Common myeloid progenitor, CD34-positive (primary cell): ENCODE data around the gene GPR17.

Source experiments
- CTCF ChIA-PET: fragments of 350-600 bp; sonication (Branson Sonifier 250); formaldehyde crosslinking; loops from one replicate; lab custom pipeline; 2021; ENCODE audit warnings: antibody characterized with exemption; lab: Charles Lee
- POLR2A ChIA-PET: fragments of 350-600 bp; sonication (Branson Sonifier 250); formaldehyde crosslinking; loops from one replicate; lab custom pipeline; 2021; ENCODE audit warnings: antibody characterized with exemption; lab: Charles Lee
- DNase-seq, 3 donors: peaks; one replicate each; pipeline versions ENCODE4 v3.0.0 to v3.0.0-alpha.2; 2013
- H3K27ac ChIP-seq, 2 experiments: 1 replicate in 1 of 2; 2 replicates in 1 of 2; pipeline ENCODE4 v1.7.0; 2013; ENCODE audit warnings: inconsistent platforms in 2 of 2, low read length in 2 of 2, mild to moderate bottlenecking in 2 of 2, low read depth in 1 of 2, moderate library complexity in 1 of 2; ENCODE audit not compliant: severe bottlenecking in 2 of 2, insufficient read depth in 1 of 2, poor library complexity in 1 of 2
- H3K27me3 ChIP-seq, 5 experiments: replicated peaks in 2 of 5; 1 replicate in 3 of 5; 2 replicates in 2 of 5; pipeline versions ENCODE4 v1.6.1 to v1.7.0; 2013; ENCODE audit warnings: low read length in 4 of 5, mild to moderate bottlenecking in 2 of 5, moderate library complexity in 2 of 5, inconsistent platforms in 1 of 5; ENCODE audit not compliant: insufficient read depth in 5 of 5, control insufficient read depth in 4 of 5
- H3K36me3 ChIP-seq, 4 experiments: 1 replicate in 2 of 4; 2 replicates in 2 of 4; pipeline versions ENCODE4 v1.6.1 to v1.7.0; 2013; ENCODE audit warnings: low read length in 3 of 4, control low read depth in 1 of 4, mild to moderate bottlenecking in 1 of 4; ENCODE audit not compliant: control insufficient read depth in 4 of 4, insufficient read depth in 4 of 4
- H3K4me1 ChIP-seq, 4 experiments: 1 replicate in 3 of 4; 2 replicates in 1 of 4; pipeline versions ENCODE4 v1.6.1 to v1.7.1; 2013; ENCODE audit warnings: low read length in 3 of 4, mild to moderate bottlenecking in 3 of 4, control low read depth in 1 of 4, inconsistent platforms in 1 of 4, moderate library complexity in 1 of 4; ENCODE audit not compliant: control insufficient read depth in 4 of 4, insufficient read depth in 4 of 4; ENCODE audit errors: control extremely low read depth in 1 of 4
- H3K4me3 ChIP-seq, 7 experiments: 1 replicate in 4 of 7; 2 replicates in 3 of 7; pipeline versions ENCODE4 v1.5.1 to v1.7.0; 2013; ENCODE audit warnings: mild to moderate bottlenecking in 7 of 7, low read length in 6 of 7, moderate library complexity in 6 of 7, inconsistent platforms in 2 of 7, low read depth in 2 of 7, control low read depth in 1 of 7; ENCODE audit not compliant: insufficient read depth in 4 of 7, control insufficient read depth in 1 of 7; ENCODE audit errors: extremely low read depth in 1 of 7
- H3K9me3 ChIP-seq, 5 experiments: 1 replicate in 4 of 5; 2 replicates in 1 of 5; pipeline versions ENCODE4 v1.6.1 to v1.7.1; 2013; ENCODE audit warnings: low read length in 4 of 5, mild to moderate bottlenecking in 2 of 5, inconsistent platforms in 1 of 5, low read depth in 1 of 5, moderate library complexity in 1 of 5; ENCODE audit not compliant: control insufficient read depth in 4 of 5, insufficient read depth in 2 of 5; ENCODE audit errors: control extremely low read depth in 1 of 5
- WGBS: methylation state at CpG from one replicate; pipeline ENCODE4 v1.1.5; 2013; ENCODE audit not compliant: insufficient coverage; 5-methylcytosine and 5-hydroxymethylcytosine counted together

The GPR17 gene

DNA sequence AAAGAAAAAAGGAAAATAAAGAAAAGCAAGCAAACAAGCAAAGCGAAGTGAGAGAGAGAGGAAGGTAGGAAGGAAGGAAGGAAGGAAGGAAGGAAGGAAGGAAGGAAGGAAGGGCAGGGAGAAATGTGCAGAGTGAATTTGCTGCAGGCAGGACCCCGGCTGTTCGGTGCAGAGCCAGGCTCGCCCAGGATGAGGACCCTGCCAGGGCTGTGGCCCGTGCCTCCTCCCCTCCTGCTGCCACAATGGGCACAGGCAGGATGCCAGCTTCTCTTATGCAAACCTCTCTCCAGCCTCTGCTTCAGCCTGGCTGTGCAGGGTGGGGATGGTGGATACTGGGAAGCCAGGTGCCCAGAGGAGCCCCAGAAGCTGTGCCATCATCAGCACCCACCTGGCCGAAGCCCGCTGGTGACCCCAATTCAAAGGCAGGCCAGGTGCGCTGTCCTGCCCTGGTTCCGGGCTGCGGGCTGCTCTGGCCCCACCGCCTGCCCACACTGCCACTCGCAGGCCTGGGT, 3.2 kb downstream of the GPR17 start:
- WGBS: 79% methylated on average over 6 of the region's 12 CpGs
- H3K27me3 ChIP-seq: no peaks in the 10 kb centered on the region
- peaks cover 0 to 42% (median 29%) of the 10 kb centered on the region in 4 experiments for H3K4me1 ChIP-seq
- ChIA-PET CTCF (interaction anchor here (0.9 to 9.0 kb wide), 11 partner anchors 8 to 211 kb away, joined by 3 to 89 read pairs (median 6); no protein-coding TSS in a partner anchor), POLR2A (no interaction called here)
- no peak overlapping the region for H3K27ac ChIP-seq
- no peaks in the 10 kb centered on the region for H3K36me3 ChIP-seq
- DNase-seq: peak; percentile 32 to 57 (median 50)
- no peak overlapping the region for H3K4me3 ChIP-seq
- no peaks in the 10 kb centered on the region for H3K9me3 ChIP-seq

GRCh38 chr2:127649684-127650040, 3.7 kb downstream of the GPR17 start:
- POLR2A ChIA-PET: no interaction called here
- H3K4me1 ChIP-seq: peaks cover 0 to 42% (median 29%) of the 10 kb centered on the region in 4 experiments
- H3K27ac ChIP-seq: no peak overlapping the region
- H3K36me3 ChIP-seq: no peaks in the 10 kb centered on the region
- no peaks in the 10 kb centered on the region for H3K9me3 ChIP-seq
- CTCF ChIA-PET: interaction anchor here (0.9 to 9.0 kb wide), 13 partner anchors 8 to 211 kb away, joined by 3 to 89 read pairs (median 6); no protein-coding TSS in a partner anchor
- no peaks in the 10 kb centered on the region for H3K27me3 ChIP-seq
- DNase-seq: peak; percentile 78 to 82 (median 79)
- WGBS: 14% methylated on average over 7 of the region's 7 CpGs
- H3K4me3 ChIP-seq: peak overlapping the region in 1 of 7 experiments; percentile 26

- Histone ChIP-seq H3K4me1 (peaks cover 0 to 42% (median 29%) of the 10 kb centered on the region in 4 experiments), H3K36me3 (no peaks in the 10 kb centered on the region), H3K4me3 (no peak overlapping the region), H3K9me3 (no peaks in the 10 kb centered on the region), H3K27ac (no peak overlapping the region), H3K27me3 (no peaks in the 10 kb centered on the region)
- POLR2A ChIA-PET: no interaction called here
- 86% methylated on average over 14 of the region's 17 CpGs for WGBS
- CTCF ChIA-PET: interaction anchor here (0.9 to 9.0 kb wide), 13 partner anchors 9 to 210 kb away, joined by 3 to 89 read pairs (median 6); no protein-coding TSS in a partner anchor
- no peak for DNase-seq
These were observed 4.3 kb downstream of the GPR17 start for GRCh38 chr2:127650041-127650784.

DNA sequence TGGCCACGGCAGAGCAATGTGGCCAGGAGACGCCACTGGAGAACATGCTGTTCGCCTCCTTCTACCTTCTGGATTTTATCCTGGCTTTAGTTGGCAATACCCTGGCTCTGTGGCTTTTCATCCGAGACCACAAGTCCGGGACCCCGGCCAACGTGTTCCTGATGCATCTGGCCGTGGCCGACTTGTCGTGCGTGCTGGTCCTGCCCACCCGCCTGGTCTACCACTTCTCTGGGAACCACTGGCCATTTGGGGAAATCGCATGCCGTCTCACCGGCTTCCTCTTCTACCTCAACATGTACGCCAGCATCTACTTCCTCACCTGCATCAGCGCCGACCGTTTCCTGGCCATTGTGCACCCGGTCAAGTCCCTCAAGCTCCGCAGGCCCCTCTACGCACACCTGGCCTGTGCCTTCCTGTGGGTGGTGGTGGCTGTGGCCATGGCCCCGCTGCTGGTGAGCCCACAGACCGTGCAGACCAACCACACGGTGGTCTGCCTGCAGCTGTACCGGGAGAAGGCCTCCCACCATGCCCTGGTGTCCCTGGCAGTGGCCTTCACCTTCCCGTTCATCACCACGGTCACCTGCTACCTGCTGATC, 4.9 kb downstream of the GPR17 start:
- DNase-seq: no peak
- Histone ChIP-seq H3K36me3 (no peaks in the 10 kb centered on the region), H3K27me3 (no peaks in the 10 kb centered on the region), H3K4me1 (peaks cover 0 to 42% (median 29%) of the 10 kb centered on the region in 4 experiments), H3K27ac (no peak overlapping the region), H3K9me3 (no peaks in the 10 kb centered on the region), H3K4me3 (no peak overlapping the region)
- CTCF ChIA-PET: interaction anchor here (1.0 to 9.0 kb wide), 11 partner anchors 9 to 60 kb away, joined by 3 to 89 read pairs (median 6); no protein-coding TSS in a partner anchor
- POLR2A ChIA-PET: no interaction called here
- WGBS: 95% methylated on average over 16 of the region's 28 CpGs

DNA sequence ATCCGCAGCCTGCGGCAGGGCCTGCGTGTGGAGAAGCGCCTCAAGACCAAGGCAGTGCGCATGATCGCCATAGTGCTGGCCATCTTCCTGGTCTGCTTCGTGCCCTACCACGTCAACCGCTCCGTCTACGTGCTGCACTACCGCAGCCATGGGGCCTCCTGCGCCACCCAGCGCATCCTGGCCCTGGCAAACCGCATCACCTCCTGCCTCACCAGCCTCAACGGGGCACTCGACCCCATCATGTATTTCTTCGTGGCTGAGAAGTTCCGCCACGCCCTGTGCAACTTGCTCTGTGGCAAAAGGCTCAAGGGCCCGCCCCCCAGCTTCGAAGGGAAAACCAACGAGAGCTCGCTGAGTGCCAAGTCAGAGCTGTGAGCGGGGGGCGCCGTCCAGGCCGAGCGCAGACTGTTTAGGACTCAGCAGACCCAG, 5.4 kb downstream of the GPR17 start:
- H3K27me3 ChIP-seq: no peaks in the 10 kb centered on the region
- no peaks in the 10 kb centered on the region for H3K36me3 ChIP-seq
- H3K27ac ChIP-seq: no peak overlapping the region
- ChIA-PET CTCF (interaction anchor here (1.8 to 9.0 kb wide), 2 partner anchors 21 to 61 kb away, joined by 5 to 89 read pairs; no protein-coding TSS in a partner anchor), POLR2A (no interaction called here)
- no peak for DNase-seq
- H3K4me3 ChIP-seq: no peak overlapping the region
- H3K9me3 ChIP-seq: no peaks in the 10 kb centered on the region
- H3K4me1 ChIP-seq: peaks cover 0 to 39% (median 29%) of the 10 kb centered on the region in 4 experiments
- WGBS: 96% methylated on average over 27 of the region's 29 CpGs

GRCh38 chr2:127651971-127652550, 6.1 kb downstream of the GPR17 start:
- Histone ChIP-seq H3K36me3 (no peaks in the 10 kb centered on the region), H3K9me3 (no peaks in the 10 kb centered on the region), H3K27ac (no peak overlapping the region), H3K4me1 (peaks cover 0 to 32% (median 25%) of the 10 kb centered on the region in 4 experiments), H3K27me3 (no peaks in the 10 kb centered on the region), H3K4me3 (no peak overlapping the region)
- POLR2A ChIA-PET: interaction anchor here (0.6 kb wide), 1 partner anchor 41 kb away, joined by 3 read pairs; no protein-coding TSS in a partner anchor
- peak; percentile 23 to 55 (median 44) for DNase-seq
- CTCF ChIA-PET: interaction anchor here (1.3 to 9.0 kb wide), 6 partner anchors 8 to 68 kb away, joined by 3 to 89 read pairs (median 4); no protein-coding TSS in a partner anchor
- WGBS: 50% methylated on average over 7 of the region's 14 CpGs
